Left lobe of liver (tissue), 2 donors: Measurements from ENCODE around the gene ZNF37A. TPM values are rescaled to one million over a fixed set of nuclear protein-coding genes. Genes with fewer than 3 reads are reported as not detected.
"Not testable (repeated sequence)": the region's sequence is repeated elsewhere in the genome, so short reads cannot be mapped to it uniquely, and the experiment has no call there.

ENCODE experiments used
- ATAC-seq: fragments of 200-7000 bp; cut with Tn5 transposase; one replicate; pipeline ENCODE4 v1.9.1; 2020; ENCODE audit warnings: mild to moderate bottlenecking, moderate library complexity
- DNase-seq: peaks from one replicate; pipeline ENCODE4 v3.0.0-alpha.2; 2020; ENCODE audit warnings: low spot score
- total RNA-seq: library from RNA; stranded (reverse); gene quantifications from one replicate; pipeline ENCODE4 v1.2.1, GENCODE V29; 2021
- donor health status: DM: no; HTN: no; CAD: no; lungs with moderate emphysema.
- donor health status: DM: no; HTN: yes; CAD: no.

The ZNF37A gene
- total RNA-seq, 1 donor from 2014 or later, result 7.3 TPM

DNA sequence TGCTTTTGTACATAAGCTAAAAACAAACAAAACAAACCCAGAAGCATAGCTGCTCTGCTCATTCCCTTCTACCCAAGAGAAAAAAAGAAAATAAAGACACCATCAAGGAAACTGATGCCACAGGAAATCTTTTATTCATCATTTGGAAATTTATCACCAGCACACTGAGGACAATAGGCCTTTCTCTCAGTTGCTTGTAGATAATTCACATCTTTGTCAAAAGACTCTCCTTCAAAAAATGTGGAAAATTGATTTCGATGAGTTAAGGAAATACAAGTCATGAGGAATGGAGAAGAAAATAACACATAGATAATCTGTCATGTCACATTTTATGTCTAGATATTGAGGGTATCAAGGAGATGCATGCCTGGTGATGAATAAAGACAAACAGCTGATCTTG, 53.5 kb downstream of the ZNF37A start:
- ATAC-seq (no peak), DNase-seq (no peak)

DNA sequence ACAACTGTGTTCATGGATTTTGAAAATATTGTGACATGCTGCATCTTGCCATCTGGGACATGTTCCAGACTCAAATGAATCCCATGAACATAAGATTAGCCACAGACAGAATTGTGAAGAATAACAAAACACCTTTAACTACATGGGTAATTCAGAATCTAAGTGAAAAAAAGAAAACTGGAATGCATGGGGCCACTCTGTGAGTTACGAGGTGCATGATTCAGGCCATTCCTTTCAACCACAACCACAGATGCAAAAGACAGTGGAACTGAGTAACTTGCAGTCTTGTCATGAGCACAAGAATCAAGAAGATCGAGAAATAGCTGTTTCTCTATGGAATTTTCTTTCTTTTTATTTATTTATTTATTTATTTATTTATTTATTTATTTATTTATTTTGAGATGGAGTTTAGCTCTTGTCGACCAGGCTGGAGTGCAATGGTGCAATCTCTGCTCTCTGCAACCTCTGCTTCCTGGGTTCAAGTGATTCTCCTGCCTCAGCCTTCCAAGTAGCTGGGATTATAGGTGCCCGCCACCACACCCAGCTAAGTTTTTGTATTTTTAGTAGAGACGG, 56.8 kb downstream of the ZNF37A start:
- DNase-seq, ATAC-seq: not testable (repeated sequence)

DNA sequence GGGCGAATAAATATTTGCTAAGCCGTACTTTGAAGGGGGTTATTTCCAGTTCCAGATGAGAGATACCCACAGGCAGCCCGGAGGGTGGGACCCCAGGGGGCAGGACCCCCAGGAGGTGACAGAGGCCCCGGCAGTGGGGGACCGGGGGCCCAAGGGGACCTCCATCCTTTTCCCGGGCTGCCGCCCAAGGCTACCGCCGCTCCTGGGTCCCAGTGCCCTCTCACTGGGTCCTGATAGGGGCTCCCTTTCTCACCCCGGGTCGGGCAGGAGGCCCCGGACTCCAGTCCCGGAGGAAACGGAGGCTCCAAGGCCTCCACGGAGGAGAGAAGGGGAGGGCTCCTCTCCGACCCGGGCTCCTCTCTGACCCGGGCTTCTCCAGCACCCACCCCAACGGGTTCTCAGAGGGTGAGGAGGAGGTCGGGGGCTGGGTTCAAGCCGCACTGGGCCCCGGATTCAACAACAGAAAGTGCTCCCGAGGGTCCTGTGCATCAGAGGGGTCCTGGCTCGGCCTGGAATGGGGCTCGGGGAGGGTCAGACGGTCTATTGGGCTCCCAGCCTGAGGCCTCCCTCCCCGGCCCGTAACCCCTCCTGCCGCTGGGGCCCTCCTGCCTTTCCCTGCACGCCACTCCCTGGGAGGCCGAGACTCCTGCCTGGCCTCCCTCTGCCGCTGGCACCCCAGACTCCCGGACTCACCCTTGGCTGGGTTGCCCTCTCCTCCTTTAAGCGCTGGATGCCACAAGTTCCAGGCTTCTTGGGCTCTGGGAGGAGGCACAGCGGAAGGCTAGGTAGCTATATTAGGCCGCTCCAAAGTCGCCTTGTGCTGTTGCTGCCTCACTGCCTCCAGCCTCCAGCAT, 62.5 kb downstream of the ZNF37A start:
- ATAC-seq (no peak), DNase-seq (no peak)

DNA sequence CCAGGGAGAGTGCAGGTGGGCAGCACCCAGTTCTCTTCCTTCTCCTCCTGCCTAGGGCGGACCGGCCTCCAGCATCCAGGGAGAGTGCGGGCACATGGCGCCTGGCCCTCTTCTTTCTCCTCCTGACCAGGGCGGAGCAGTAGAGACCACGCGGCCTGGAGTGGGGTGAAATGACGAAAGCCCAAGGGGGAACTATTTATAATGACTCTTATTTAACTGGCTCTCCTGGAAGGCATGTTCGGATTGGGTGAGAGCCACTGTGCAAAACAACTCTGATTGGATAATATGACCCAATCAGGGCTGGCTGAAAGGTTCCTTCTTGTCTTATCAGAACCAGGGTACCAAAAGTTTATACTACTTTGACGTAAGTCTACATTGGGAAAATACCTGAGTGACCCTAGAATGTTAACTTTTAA, 63.1 kb downstream of the ZNF37A start:
- no peak for DNase-seq
- no peak for ATAC-seq

DNA sequence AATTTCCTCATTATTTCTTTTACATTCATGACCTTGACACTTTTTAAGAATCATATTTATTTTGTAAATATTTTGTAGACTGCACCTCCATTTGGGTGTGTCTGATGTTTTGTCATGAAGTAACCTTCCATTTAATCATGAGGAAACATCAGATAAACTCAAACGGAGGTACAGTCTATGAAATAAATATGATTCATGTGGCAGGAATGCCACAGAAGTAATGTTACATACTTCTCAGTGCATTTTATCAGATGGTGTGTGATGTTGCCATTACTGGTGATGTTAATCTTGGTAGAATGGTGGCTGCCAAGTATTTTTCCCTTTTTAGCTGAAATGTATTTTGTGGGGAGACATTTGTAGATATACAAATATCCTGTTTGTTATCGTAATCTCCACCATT, 64.9 kb downstream of the ZNF37A start:
- DNase-seq (no peak), ATAC-seq (no peak)

DNA sequence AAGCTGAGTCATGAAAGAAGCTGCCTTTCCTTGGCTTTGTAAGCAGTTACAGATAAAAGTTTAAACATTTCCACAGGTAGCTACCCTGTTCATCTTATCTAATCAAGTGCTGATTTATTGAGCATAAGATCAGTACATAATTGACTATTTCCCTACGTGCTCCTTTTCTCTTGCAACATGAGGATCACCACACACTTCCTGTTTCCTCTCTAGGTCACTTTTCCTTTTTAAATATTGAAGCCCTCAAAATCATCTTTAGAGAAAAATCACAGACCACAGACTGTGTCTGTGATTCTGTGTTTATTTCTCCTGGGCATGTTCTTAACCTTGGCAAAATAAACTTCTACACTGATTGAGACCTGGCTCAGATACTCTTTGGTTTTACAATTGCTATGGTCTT, 69.5 kb downstream of the ZNF37A start:
- no peak for ATAC-seq
- DNase-seq, result no peak

DNA sequence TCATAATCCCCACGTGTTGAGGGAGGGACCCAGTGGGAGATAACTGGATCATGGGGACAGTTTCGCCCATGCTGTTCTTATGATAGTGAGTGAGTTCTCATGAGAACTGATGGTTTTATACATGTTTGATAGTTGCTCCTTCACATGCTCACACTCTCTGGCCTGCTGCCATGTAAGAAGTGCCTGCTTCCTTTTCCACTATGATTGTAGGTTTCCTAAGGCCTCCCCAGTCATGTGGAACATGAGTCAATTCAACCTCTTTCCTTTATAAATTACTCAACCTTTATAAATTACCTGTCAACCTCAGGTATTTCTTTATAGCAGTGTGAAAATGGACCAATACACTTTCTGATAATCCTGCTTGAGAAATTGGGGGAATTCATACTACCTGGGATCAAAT, 80.2 kb downstream of the ZNF37A start:
- ATAC-seq (no peak), DNase-seq (no peak)

DNA sequence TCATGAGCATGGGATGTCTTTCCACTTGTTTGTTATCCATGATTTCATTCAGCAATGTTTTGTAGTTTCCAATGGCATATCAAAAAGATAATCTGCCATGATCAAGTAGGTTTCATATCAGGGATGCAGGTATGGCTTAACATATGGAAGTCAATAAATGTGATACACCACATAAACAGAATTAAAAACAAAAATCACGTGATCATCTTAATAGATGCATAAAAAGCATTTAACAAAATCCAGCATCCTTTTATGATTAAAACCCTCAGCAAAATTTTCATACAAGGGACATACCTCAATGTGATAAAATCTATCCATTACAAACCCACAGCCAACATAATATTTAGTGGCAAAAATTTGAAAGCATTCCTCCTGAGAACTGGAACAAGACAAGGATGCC, 90.3 kb downstream of the ZNF37A start:
- ATAC-seq, result no peak
- DNase-seq, result no peak

Other genes starting within 250 kb of the ZNF37A start
- gene ZNF248, start 236.7 kb upstream of the ZNF37A start, total RNA-seq, result 4.2 TPM
- 2.3 TPM for gene ZNF25, start 117.7 kb upstream of the ZNF37A start, total RNA-seq
- gene ZNF33A, start 83.7 kb upstream of the ZNF37A start, total RNA-seq, result 18.7 TPM